MM.1S (cell line): Measurements from ENCODE around the gene SCAP.

ENCODE experiments used
- EZH2 ChIP-seq: fragments of 300-600 bp; sonication (generic); optimal IDR thresholded peaks from 2 replicates; pipeline ENCODE3; 2017; ENCODE audit warnings: low read depth, mild to moderate bottlenecking, antibody characterized with exemption, low read length, mixed read lengths
- EZH2phosphoT487 ChIP-seq: fragments of 300-600 bp; sonication (generic); IDR thresholded peaks from 2 replicates; pipeline ENCODE4 v1.6.1; 2018; ENCODE audit warnings: antibody characterized with exemption, low read length
- TF ChIP-seq, protein P1 (sequence below): fragments of 300-600 bp; sonication (generic); IDR thresholded peaks from 2 replicates; pipeline ENCODE4 v1.5.1; 2016; ENCODE audit warnings: antibody characterized with exemption, low read length, mixed read lengths

GRCh38 chr3:47367631-47368030 lies 108.1 kb downstream of the SCAP start:
- TF ChIP-seq, protein P1, sequence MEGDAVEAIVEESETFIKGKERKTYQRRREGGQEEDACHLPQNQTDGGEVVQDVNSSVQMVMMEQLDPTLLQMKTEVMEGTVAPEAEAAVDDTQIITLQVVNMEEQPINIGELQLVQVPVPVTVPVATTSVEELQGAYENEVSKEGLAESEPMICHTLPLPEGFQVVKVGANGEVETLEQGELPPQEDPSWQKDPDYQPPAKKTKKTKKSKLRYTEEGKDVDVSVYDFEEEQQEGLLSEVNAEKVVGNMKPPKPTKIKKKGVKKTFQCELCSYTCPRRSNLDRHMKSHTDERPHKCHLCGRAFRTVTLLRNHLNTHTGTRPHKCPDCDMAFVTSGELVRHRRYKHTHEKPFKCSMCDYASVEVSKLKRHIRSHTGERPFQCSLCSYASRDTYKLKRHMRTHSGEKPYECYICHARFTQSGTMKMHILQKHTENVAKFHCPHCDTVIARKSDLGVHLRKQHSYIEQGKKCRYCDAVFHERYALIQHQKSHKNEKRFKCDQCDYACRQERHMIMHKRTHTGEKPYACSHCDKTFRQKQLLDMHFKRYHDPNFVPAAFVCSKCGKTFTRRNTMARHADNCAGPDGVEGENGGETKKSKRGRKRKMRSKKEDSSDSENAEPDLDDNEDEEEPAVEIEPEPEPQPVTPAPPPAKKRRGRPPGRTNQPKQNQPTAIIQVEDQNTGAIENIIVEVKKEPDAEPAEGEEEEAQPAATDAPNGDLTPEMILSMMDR = no peak
- TF ChIP-seq EZH2phosphoT487 = no peak
- no peak for TF ChIP-seq EZH2
